ENCODE measurements around the gene SPSB4. TPM values are rescaled to one million over a fixed set of nuclear protein-coding genes. Genes with fewer than 3 reads are reported as not detected.

SPSB4 gene
- total and polyA plus RNA-seq, 2 of the 8 experiments (the other 6 are each of a cell fraction or from before 2014, with no cell fraction given) = 15.1 to 17.2 TPM

- Histone ChIP-seq H3K9me3 (ENCODE audit: insufficient read depth in 2 of 2, low read depth in 1 of 2, low read length in 1 of 2) (no peaks in the 10 kb centered on the region), H2AFZ (ENCODE audit: low read length) (no peak overlapping the region), H4K8ac (ENCODE audit: extremely low read depth, insufficient read depth, low read length) (no peak overlapping the region; the same call in 1 of the 2 replicates), H4K20me1 (replicated peaks in 1 of 2; ENCODE audit: control insufficient read depth in 1 of 2, insufficient read depth in 2 of 2, low read length in 2 of 2) (no peaks in the 10 kb centered on the region), H3K4ac (replicated peaks; ENCODE audit: insufficient read length, low read depth, low read length) (no peak overlapping the region), H3K36me3 (ENCODE audit: control insufficient read depth in 2 of 4, insufficient read depth in 4 of 4, low read length in 3 of 4) (no peaks in the 10 kb centered on the region), H3K79me1 (ENCODE audit: low read depth, low read length) (no peaks in the 10 kb centered on the region; the same call in 1 of the 2 replicates), H2BK5ac (ENCODE audit: low read depth, low read length) (no peak overlapping the region), H3K4me1 (replicated peaks in 1 of 4; ENCODE audit: control insufficient read depth in 3 of 4, insufficient read depth in 4 of 4, low read length in 3 of 4) (peaks cover 2 to 5% (median 3%) of the 10 kb centered on the region in 4 experiments; a peak in 6 of 7 replicates), H2BK15ac (ENCODE audit: low read length) (peak overlapping the region; percentile 46; the same call in 1 of the 2 replicates), H3K27me3 (replicated peaks in 1 of 4; ENCODE audit: control insufficient read depth in 3 of 4, extremely low read depth in 1 of 4, insufficient read depth in 3 of 4, low read length in 3 of 4) (no peaks in the 10 kb centered on the region), H3K27ac (ENCODE audit: low read depth, low read length) (no peak overlapping the region), H4K91ac (replicated peaks; ENCODE audit: insufficient read length, low read length) (no peak overlapping the region), H3K4me3 (ENCODE audit: extremely low read depth in 1 of 4, insufficient read depth in 2 of 4, low read depth in 3 of 4, low read length in 4 of 4) (no peak overlapping the region), H2BK20ac (ENCODE audit: low read length) (no peak overlapping the region), H3K4me2 (ENCODE audit: insufficient read depth in 1 of 2, low read depth in 2 of 2, low read length in 2 of 2) (no peak overlapping the region), H2BK120ac (replicated peaks; ENCODE audit: low read depth, low read length) (no peak overlapping the region), H3K23ac (ENCODE audit: insufficient read length) (no peak overlapping the region), H3K79me2 (ENCODE audit: control insufficient read depth in 1 of 2, insufficient read depth in 2 of 2, low read length in 2 of 2) (no peaks in the 10 kb centered on the region), H3K18ac (ENCODE audit: extremely low read depth, low read length) (no peak overlapping the region), H3K9ac (replicated peaks in 1 of 4; ENCODE audit: extremely low read depth in 1 of 4, low read depth in 3 of 4, low read length in 3 of 4) (no peak overlapping the region), H3K56ac (replicated peaks; ENCODE audit: insufficient read length, low read depth, low read length) (no peak overlapping the region), H4K5ac (ENCODE audit: insufficient read length, low read depth, low read length) (no peak overlapping the region), H3K23me2 (ENCODE audit: low read depth, low read length) (no peaks in the 10 kb centered on the region), H2AK5ac (ENCODE audit: low read depth, low read length) (no peak overlapping the region), H2BK12ac (ENCODE audit: low read depth, low read length) (no peak overlapping the region), H3K14ac (ENCODE audit: insufficient read length) (no peak overlapping the region)
- FAIRE-seq (no peak), DNase-seq (ENCODE audit: low read depth in 1 of 2, low spot score in 2 of 2) (no peak)
- ChIA-PET CTCF (ENCODE audit: partially characterized antibody) (interaction anchor here (1.1 to 3.9 kb wide), 8 partner anchors 33 to 140 kb away, joined by 3 to 21 read pairs (median 6); partner anchors contain the start of gene SPSB4), POLR2A (ENCODE audit: partially characterized antibody) (no interaction called here)
- no peak for TF ChIP-seq CTCF (IDR thresholded peaks at IDR 0.05; ENCODE audit: control extremely low read depth in 1 of 3, insufficient read depth in 1 of 3, low read depth in 1 of 3, low read length in 3 of 3)
- TF ChIP-seq GABPA (IDR thresholded peaks at IDR 0.05; ENCODE audit: borderline replicate concordance, insufficient read depth, low read length) = no peak
- no peak for TF ChIP-seq HDAC6 (IDR thresholded peaks at IDR 0.05; ENCODE audit: low read depth, low read length)
- TF ChIP-seq EGR1 (IDR thresholded peaks at IDR 0.05; ENCODE audit: borderline replicate concordance, low read depth, low read length) = no peak
- TF ChIP-seq JUN (IDR thresholded peaks at IDR 0.05; ENCODE audit: low read depth, low read length) = no peak
- TF ChIP-seq POU5F1 (IDR thresholded peaks at IDR 0.05; ENCODE audit: low read depth, low read length) = no peak
- no peak for TF ChIP-seq KDM5A (IDR thresholded peaks at IDR 0.05; ENCODE audit: low read length)
- TF ChIP-seq USF2 (IDR thresholded peaks at IDR 0.05; ENCODE audit: low read length) = no peak
- TF ChIP-seq RNF2 (IDR thresholded peaks at IDR 0.05; ENCODE audit: borderline replicate concordance, low read depth, low read length, missing control alignments, poor library complexity, severe bottlenecking) = no peak
- no peak for TF ChIP-seq BRCA1 (IDR thresholded peaks at IDR 0.05; ENCODE audit: low read depth, low read length)
- WGBS, 2 experiments (ENCODE audit: extremely low coverage in 1 of 2, insufficient coverage in 1 of 2, insufficient read length in 1 of 2, insufficient replicate concordance in 2 of 2, low coverage in 1 of 2, low lambda C conversion rate in 2 of 2, missing lambda C conversion rate in 1 of 2) = 92% methylated on average over 9 of the region's 9 CpGs; no CpG with 5 or more reads in 1 of the 2 experiments
These were observed 100.3 kb downstream of the SPSB4 start for GRCh38 chr3:141151439-141151838.

Measured in H1 (cell line).